Stimulated activated CD4-positive, alpha-beta T cell treated with anti-CD3 and anti-CD28 coated beads, Interleukin-1b, Interleukin-23, amount 100 ng/mL, for 4 hours (primary cell): ENCODE measurements around the gene FDXR.

ENCODE experiments used
- DNase-seq, 2 donors: peaks; one replicate each; pipeline ENCODE4 v3.0.0-alpha.2; 2020; ENCODE audit warnings: low read depth in 2 of 2

Gene FDXR

DNA sequence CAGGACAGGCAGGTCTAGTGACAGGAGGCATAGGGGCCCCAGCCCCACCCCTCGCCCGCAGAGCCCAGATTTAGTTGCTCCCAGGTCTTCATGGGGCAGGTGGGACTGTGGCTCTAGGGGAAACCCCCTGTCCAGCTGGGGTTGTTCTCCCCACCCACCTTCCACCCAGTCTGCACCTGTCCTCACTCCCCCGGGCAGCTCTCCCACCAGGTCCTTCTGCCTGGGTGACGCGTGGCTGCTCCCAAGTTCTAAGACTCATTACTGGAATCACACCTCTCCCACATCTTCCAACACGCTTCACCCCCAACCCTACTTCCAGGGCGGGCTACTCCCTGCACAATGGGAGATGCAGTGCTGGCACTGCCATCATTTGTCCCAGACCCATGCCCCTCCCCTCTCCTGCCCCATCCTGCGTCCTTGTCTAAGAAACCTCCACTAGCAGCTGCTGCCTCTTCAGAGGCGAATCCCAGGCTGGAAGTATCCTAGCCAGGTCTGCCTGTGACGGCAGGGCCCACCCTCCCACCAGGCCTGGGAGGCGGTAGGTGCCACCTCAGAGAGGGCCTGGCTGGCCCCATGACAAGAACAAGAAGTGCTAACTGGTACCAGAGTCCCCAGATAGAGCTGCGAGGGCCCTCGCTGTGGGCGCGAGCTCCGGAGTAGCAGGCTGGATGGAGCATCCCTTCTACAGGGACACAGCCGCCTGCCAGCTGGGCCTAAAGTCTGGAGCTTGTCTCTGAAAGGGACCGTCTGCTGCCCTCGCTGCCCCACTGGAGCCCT is 35.9 kb downstream of the FDXR start:
- no peak for DNase-seq

GRCh38 chr17:74836191-74836590 is 36.6 kb downstream of the FDXR start:
- no peak for DNase-seq

DNA sequence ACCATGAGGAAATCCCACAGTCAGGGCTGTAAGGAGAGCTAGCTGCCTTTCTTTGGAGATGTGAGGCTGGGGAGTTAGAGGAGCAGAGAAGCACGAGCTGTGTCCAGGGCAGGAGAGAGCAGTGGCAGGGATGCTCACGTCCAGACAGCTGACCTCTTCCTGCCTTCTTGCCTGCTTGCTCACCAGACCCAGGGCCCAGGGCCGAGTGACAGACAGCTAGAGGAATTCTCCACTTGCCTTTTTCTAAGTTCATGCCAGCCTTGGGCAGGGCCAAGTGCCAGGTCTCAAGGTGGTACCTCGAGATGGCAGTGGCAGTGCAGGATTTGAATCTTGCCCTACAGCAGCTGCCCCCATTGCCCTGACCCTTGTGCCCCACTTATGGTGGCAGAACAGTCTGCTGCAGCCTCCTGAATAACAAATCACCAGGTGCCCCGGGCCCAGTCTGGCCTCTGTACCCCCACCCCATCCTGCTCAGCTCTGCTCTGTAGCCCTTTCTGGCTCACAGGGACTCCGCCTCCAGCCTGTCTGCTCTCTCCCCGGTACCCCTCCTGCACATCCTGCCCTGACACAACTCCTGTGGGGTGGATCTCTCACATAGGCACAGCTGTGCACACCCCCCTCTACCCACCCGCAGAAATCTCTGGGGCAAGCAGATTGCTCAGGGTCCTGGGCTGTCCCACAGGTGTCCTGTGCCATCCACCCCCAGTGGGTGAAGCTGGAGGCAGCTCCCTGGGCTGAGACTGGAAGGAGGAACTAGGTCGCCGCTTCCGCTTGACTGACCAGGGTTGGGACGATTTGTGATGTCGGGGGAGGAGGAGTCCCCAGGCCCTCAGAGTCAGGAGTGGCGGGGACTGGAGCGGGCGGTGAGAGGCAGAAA is 39.1 kb downstream of the FDXR start:
- DNase-seq: no peak

- DNase-seq: no peak
Measured at GRCh38 chr17:74832421-74832820, 40.4 kb downstream of the FDXR start.

DNA sequence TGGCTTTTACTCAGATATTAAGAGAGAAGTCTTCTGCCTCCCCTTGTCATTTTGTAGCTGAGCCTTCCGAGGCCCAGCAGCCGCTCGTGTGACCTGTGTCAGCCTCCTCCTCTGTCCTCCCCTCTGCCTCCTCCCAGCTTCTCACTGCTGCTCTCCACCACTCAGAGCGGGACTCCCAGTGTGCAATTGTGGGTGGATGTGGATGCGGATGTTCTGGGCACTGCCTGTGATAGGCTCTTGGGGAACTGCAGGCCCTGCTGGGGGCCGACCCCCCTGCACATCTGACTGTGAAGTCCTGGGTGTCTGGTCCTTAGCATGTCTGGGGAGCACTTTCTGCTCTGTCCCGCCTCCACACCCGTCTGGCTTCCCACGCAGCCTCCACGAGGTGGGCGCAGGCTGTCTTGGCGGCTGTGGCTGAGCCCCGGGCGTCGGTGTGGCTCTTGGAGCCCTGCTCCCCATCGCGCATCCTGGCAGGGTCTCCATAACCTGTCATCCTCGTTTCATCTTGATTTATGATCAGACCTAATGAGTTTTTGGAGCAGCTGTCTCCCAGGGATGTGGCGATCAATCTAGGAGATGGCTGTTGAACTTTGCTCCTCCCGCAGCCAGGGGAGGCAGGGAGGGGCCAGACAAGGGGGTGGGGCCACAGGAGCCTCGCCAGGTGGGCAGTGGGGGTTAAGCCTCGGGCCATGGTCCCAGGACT is 41.2 kb downstream of the FDXR start:
- no peak for DNase-seq

- no peak for DNase-seq
Measured at GRCh38 chr17:74830861-74831260, 41.9 kb downstream of the FDXR start.

GRCh38 chr17:74827800-74828199 is 45.0 kb downstream of the FDXR start:
- no peak for DNase-seq

DNA sequence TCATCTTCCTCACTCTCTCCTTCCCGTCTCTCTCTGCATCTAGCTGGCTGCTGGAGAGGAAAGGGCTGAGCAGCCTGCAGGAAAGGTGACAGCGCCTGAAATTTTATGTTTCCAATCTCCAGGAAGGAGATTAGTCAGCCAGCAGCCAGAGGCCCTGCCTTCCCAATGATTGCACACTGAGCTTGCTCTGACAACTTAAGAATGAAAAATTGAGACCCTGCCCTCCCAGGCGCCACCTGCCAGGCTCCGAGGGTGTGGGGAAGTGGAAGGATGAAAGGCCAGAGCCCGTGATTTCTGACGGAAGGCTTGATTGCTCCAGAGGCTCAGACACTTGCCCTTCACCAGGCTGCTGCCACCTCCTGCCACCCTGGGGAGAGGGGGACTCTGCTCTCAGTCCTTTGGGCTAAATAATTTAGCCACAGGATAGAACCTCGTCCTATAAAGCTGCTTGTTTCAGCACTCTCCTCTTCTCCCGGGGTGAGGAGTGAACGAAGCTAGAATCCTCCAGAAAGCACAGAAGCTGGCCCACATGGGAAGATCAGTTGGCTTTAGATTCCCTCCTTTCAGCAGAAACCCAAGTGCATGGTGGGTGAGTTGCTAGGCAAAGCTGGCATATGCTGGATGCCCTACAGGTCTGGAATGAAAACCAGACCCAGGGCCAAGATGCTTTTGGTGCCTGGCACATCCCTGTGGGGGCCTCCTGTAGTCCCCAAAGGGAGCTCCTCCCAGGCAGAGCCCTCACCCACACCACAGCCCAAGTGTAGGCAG is 46.7 kb downstream of the FDXR start:
- DNase-seq: no peak

DNA sequence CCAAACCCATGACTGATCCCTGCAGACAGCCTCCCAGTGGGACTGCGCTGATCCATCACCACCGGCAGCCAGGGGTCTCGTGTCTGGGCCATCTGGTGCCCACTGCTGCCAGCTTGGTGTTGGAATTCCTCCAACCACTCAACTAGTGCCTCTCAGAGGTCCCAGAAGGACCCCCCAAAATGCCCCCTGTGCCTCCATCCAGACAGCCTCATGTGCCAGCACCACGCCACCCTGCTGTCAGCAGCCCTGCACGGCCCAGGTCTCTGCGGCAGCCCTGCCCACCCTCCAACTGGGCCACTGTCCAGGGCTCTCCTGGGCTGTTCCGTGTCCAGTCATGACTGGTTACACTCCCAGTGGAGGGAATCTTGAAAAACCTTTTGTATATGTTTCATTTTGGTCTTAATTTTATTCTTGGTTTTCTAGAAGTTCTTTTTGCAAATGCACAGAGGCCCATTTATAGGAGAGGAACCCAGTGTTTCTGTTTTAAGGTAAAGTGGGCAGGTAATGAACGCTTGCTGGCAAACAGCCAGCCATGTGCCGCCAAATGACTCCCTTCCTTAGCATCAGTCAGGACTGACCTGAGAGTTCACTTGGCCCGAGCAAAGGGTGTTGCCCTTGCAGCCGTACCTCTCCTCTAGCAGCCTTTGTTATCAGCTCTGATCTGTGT is 47.7 kb downstream of the FDXR start:
- DNase-seq: no peak

- DNase-seq: no peak
Measured at GRCh38 chr17:74822939-74823367, 49.8 kb downstream of the FDXR start.

GRCh38 chr17:74822335-74822938 is 50.4 kb downstream of the FDXR start:
- no peak for DNase-seq

DNA sequence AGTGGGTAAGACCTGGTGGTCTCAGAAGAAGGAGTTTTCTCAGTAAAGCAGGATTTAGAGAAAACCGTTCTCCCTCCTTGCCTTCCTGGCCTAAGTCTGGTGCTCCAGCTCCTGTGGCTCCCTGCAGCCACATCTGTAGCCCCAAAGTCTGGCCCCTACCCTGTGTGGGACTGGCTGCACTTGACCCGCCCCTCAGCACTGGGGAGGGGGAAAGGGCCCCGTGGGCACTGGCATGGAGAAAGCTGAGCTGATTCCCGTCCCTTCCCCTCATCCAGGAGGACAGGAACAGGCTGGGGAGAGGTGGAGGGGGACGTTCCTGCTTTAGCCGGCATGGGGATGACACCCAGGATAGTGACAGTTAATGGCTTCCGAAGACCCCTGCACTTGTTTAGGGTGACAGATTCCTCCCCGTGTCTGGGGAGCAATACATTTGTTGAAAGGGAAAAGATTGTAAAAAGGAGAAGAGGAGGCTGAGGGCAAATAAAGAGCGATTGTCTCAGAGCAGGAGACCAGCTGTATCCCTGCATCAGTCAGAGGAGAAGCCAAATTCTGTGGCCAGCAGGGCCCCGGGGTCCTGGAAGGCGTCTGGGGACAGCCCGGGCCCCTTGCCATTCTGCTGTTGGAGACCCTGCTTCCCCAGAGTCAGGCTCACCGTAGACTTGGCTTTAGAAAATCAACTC is 51.0 kb downstream of the FDXR start:
- DNase-seq: no peak

DNA sequence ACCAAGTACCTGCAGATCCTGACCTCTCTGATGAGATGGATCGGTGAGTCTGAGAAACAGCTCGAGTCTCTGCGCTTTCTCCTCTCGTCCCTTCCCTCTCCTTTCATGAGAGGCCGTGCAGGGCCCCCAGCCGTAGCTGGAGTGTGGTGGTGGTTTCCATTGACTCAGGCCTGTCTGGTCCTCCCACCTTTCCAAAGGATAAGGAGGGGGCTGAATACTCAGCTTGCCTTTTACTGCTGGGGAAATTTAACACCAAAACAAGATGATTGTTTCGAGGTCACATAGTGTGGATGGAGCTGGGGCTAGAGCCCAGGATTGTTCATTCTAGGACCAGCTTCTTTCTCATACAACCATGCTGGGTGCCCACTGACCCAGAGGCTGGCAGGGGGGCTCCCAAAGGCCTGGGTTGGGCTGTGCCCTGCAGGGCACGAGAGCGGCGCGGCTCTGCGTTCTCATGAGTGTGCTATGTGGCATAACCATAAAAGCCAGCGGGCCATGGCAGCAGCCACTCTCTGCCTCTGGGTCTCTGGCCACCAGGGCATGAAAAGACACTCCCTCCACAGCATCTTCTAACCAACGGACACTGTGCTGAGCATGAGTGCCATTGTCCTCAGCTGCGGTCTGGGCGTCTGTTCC is 52.9 kb downstream of the FDXR start:
- DNase-seq: no peak

- DNase-seq: no peak
Measured at GRCh38 chr17:74818291-74818938, 54.4 kb downstream of the FDXR start.

DNA sequence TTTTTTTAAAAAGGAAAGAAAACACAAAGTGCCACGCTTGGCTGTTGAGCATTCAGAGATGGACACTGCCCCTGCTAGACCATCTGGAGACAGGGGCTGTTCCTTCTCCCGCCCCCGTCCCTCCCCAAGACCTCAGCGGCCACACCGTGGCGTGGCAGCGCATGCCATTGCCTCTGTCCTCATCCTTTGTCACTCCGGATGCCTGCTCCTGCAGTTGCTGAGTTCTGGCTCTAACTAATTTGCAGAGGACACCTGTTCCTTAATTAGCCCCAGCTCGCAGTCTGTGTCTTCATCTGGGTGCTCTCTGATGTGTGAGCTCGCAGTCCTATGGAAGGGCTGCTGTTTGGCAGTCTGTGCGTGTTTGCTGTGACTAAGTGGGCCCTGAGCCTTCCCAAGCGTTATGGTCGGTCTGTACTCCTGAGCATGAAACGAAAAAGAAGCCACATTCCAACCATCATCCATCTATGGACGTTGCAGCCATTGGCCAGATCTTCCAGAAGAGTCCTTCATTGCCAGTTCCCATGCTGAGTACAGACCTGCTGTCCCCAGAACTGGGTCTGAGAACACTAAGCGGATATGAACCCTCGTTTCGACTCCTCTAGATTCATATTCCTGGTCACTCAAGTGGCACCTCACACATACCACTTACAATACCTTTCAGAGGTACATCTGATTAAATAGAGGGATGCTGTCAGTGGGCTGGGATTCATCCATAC is 55.7 kb downstream of the FDXR start:
- no peak for DNase-seq

- DNase-seq: no peak
Measured at GRCh38 chr17:74815550-74816370, 57.0 kb downstream of the FDXR start.

DNA sequence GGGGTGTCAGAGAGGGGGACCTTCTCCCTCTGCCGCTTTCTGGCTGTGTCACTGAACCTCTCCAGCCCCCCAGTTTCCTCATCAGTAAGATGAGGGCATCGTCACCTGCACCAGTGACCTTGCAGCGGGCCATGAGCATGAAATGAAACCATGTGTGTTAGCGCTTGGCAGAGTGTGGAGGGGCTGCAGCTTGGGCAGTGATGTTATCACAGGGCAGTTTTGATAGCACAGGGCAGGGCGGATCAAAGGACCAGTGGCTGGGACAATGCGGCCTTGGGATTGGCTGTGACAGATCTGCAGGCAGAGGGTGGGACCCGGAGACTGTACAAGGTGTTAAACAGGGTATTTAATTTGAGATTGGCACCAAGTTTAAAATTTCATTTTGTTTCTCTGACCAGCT is 57.7 kb downstream of the FDXR start:
- DNase-seq: no peak

GRCh38 chr17:74814453-74814852 is 58.3 kb downstream of the FDXR start:
- no peak for DNase-seq
